Upper lobe of left lung (tissue), 4 donors: ENCODE results near the gene EVI2B.

Experiments used
- CTCF ChIP-seq, 6 experiments: fragments of 450-650 bp in 4 of 6; fragments of 200-600 bp in 2 of 6; sonication (generic) in 2 of 6; IDR thresholded peaks; one replicate each; pipeline ENCODE4 v1.5.1; 2016 to 2019; ENCODE audit warnings: antibody characterized with exemption in 6 of 6
- EP300 ChIP-seq, 4 donors: sonication (generic); formaldehyde crosslinking; IDR thresholded peaks; one replicate each; pipeline ENCODE4 v1.5.1; 2017; ENCODE audit warnings: antibody characterized with exemption in 4 of 4, control low read depth in 2 of 4
- POLR2A ChIP-seq, 4 donors: fragments of 450-650 bp; IDR thresholded peaks; one replicate each; pipeline ENCODE4 v1.5.1; 2016 to 2017; ENCODE audit warnings: antibody characterized with exemption in 4 of 4, mild to moderate bottlenecking in 2 of 4

DNA sequence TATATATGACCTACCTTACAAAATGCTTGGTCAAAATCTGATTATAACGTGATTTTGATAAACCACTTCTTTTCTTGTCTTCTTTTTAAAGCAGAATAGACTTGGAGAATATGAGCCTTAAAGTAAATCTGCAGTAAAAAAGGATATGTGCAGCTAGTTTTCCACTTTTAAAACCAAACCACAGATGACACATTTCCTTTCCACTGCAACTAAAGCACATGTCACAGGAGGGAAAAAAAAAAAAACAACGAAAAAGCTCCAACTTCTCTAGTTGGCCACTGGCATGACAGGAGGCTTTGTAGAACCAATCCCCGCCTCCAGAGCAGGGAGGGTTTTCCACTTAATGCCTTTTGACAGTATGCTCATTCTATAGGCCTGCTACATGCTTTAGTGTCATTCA, 7.6 kb upstream of the EVI2B start, which contains the start of gene EVI2A:
- TF ChIP-seq CTCF (IDR thresholded peaks at IDR 0.05) = no peak
- TF ChIP-seq EP300 (IDR thresholded peaks at IDR 0.05) = no peak
- peak in 1 of 4 donors; percentile 60 for TF ChIP-seq POLR2A (IDR thresholded peaks at IDR 0.05)
